ENCODE measurements around the gene PARD3B.
A peak's percentile ranks its signal among the peaks of the same experiment; 100 is the strongest.

The PARD3B gene

GRCh38 chr2:204849892-204850291, 304.6 kb downstream of the PARD3B start:
- DNase-seq = no peak

GRCh38 chr2:204850581-204850980, 305.3 kb downstream of the PARD3B start:
- DNase-seq = no peak

- no peak for DNase-seq
These were observed 308.6 kb downstream of the PARD3B start for GRCh38 chr2:204853905-204854304.

- DNase-seq = no peak
These were observed 315.0 kb downstream of the PARD3B start for GRCh38 chr2:204860274-204860673.

- DNase-seq = no peak
These were observed 317.5 kb downstream of the PARD3B start for GRCh38 chr2:204862809-204863208.

- DNase-seq = no peak
These were observed 318.1 kb downstream of the PARD3B start for GRCh38 chr2:204863336-204863735.

- DNase-seq = peak; percentile 17
These were observed 324.0 kb downstream of the PARD3B start for GRCh38 chr2:204869132-204869823.

- no peak for DNase-seq
These were observed 324.8 kb downstream of the PARD3B start for GRCh38 chr2:204870053-204870452.

GRCh38 chr2:204871231-204871953, 326.1 kb downstream of the PARD3B start:
- peak; percentile 66 for DNase-seq

- no peak for DNase-seq
These were observed 331.0 kb downstream of the PARD3B start for GRCh38 chr2:204876311-204876710.

- DNase-seq = no peak
These were observed 332.4 kb downstream of the PARD3B start for GRCh38 chr2:204877691-204878090.

- DNase-seq = no peak
These were observed 335.7 kb downstream of the PARD3B start for GRCh38 chr2:204880928-204881327.

GRCh38 chr2:204881655-204882054, 336.4 kb downstream of the PARD3B start:
- no peak for DNase-seq

GRCh38 chr2:204885747-204886146, 340.5 kb downstream of the PARD3B start:
- DNase-seq = peak; percentile 39

GRCh38 chr2:204886713-204887112, 341.4 kb downstream of the PARD3B start:
- DNase-seq = no peak

- peak; percentile 20 for DNase-seq
These were observed 342.9 kb downstream of the PARD3B start for GRCh38 chr2:204888222-204888621.

GRCh38 chr2:204890680-204891079, 345.4 kb downstream of the PARD3B start:
- DNase-seq = no peak

- no peak for DNase-seq
These were observed 346.5 kb downstream of the PARD3B start for GRCh38 chr2:204891739-204892138.

- DNase-seq = peak; percentile 87
These were observed 347.4 kb downstream of the PARD3B start for GRCh38 chr2:204892506-204893255.

GRCh38 chr2:204896146-204896545, 350.9 kb downstream of the PARD3B start:
- no peak for DNase-seq

GRCh38 chr2:204897561-204897960, 352.3 kb downstream of the PARD3B start:
- no peak for DNase-seq

GRCh38 chr2:204898928-204899640, 353.8 kb downstream of the PARD3B start:
- no peak for DNase-seq

- no peak for DNase-seq
These were observed 354.7 kb downstream of the PARD3B start for GRCh38 chr2:204899983-204900382.
